Vagina (tissue), 2 donors: ENCODE data around the gene GPANK1. TPM values are rescaled to one million over a fixed set of nuclear protein-coding genes. Genes with fewer than 3 reads are reported as not detected.

ENCODE experiments used
- DNase-seq, 2 donors: peaks; one replicate each; pipeline ENCODE4 v3.0.0-alpha.2; 2017; ENCODE audit errors: extremely low spot score in 2 of 2
- H3K27ac ChIP-seq: fragments of 200-600 bp; sonication (generic); one replicate; pipeline ENCODE4 v1.5.1; 2019
- H3K27me3 ChIP-seq: fragments of 200-600 bp; sonication (generic); one replicate; pipeline ENCODE4 v1.5.1; 2019
- H3K36me3 ChIP-seq, 2 donors: fragments of 200-600 bp; sonication (generic); one replicate each; pipeline ENCODE4 v1.5.1; 2017 to 2019
- H3K4me1 ChIP-seq: fragments of 200-600 bp; sonication (generic); one replicate; pipeline ENCODE4 v1.5.1; 2019
- H3K4me3 ChIP-seq, 2 donors: fragments of 200-600 bp; sonication (generic); 1 replicate in 1 of 2; 2 replicates in 1 of 2; pipeline ENCODE4 v1.5.1; 2016 to 2019
- H3K9me3 ChIP-seq: fragments of 200-600 bp; sonication (generic); one replicate; pipeline ENCODE4 v1.5.1; 2019
- CTCF ChIP-seq, 3 experiments: fragments of 450-650 bp in 2 of 3; fragments of 200-600 bp in 1 of 3; sonication (generic) in 1 of 3; IDR thresholded peaks; one replicate each; pipeline ENCODE4 v1.5.1; 2017 to 2019; ENCODE audit warnings: antibody characterized with exemption in 3 of 3, mild to moderate bottlenecking in 2 of 3, moderate library complexity in 2 of 3
- POLR2A ChIP-seq, 2 donors: fragments of 450-650 bp; IDR thresholded peaks; one replicate each; pipeline ENCODE4 v1.6.1; 2017; ENCODE audit warnings: antibody characterized with exemption in 2 of 2, mild to moderate bottlenecking in 2 of 2, moderate library complexity in 2 of 2
- POLR2AphosphoS5 ChIP-seq, 2 donors: sonication (generic); formaldehyde crosslinking; IDR thresholded peaks; one replicate each; pipeline ENCODE4 v1.9.0; 2017; ENCODE audit warnings: antibody characterized with exemption in 2 of 2, mild to moderate bottlenecking in 2 of 2, low read depth in 1 of 2; ENCODE audit not compliant: insufficient read depth in 1 of 2
- intact Hi-C: fragments of 100-400 bp; cut with DNase I; formaldehyde crosslinking; loops from one replicate; pipeline ENCODE4 v1.15.1; 2023
- total RNA-seq: library from RNA; depleted of rRNA; stranded (reverse); fragments of >200 nt; gene quantifications from one replicate; pipeline ENCODE4 v1.2.3, GENCODE V29; 2016

Gene GPANK1
- total RNA-seq, 1 donor from 2014 or later = 16.9 TPM

- no peaks in the 10 kb centered on the region for H3K9me3 ChIP-seq
- H3K4me1 ChIP-seq = peaks cover 63% of the 10 kb centered on the region
- peak within 1 kb of the TSS; percentile 91 for H3K27ac ChIP-seq
- no peaks in the 10 kb centered on the region for H3K27me3 ChIP-seq
- TF ChIP-seq CTCF (IDR thresholded peaks at IDR 0.05) (no peak), POLR2AphosphoS5 (IDR thresholded peaks at IDR 0.05; ENCODE audit: insufficient read depth in 1 of 2, low read depth in 1 of 2) (peak; percentile 10 to 89), POLR2A (IDR thresholded peaks at IDR 0.05) (peak in 1 of 2 donors; percentile 77)
- intact Hi-C loops = no loop called here
- DNase-seq = no peak
- peaks cover 0 to 8% of the 10 kb centered on the region in 2 donors for H3K36me3 ChIP-seq
- H3K4me3 ChIP-seq = peak within 1 kb of the TSS; percentile 60 to 87
Measured at GRCh38 chr6:31660381-31661261, 4.2 kb downstream of the GPANK1 start, which contains the start of gene C6orf47. TSS of gene C6orf47 (minus strand) at chr6:31660778. CDS start at chr6:31659947, 831 bp downstream.

DNA sequence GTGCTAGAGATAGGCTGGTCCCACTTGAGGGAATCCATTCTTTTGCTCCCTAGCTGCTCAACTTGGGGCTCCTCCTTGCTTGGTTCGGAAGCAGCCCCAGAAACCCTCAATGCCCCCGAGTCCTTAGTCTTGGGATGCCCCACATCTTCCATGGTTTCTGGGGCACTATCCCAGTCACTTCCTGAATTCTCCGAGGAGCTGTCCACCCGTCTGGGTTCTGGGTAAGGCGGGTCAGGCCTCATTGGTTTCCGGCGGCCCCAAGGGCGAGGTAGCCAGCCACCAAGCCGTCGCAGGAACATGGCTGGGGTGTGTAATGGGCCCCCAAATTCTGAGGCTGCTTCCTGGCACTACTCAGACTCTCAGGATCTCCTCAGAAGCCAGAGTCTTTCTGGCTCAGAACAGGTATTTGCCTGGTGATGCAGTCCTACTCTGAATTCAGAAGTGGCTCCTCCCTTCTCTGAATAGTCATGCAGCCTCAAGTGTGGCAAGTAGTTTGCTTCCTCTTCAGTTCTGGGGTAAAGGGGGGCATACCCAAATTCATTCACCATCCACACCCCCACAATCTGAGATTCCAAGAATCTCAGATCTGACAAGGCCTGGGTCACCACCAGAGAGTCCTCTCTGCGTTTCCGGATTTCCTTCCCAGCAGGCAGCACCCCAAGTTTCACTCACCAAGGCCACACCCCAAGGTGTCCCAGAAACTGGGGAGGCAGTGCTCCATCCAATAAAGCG is 5.0 kb downstream of the GPANK1 start:
- no peak for DNase-seq
- intact Hi-C loops = no loop called here
- Histone ChIP-seq H3K27me3 (no peaks in the 10 kb centered on the region), H3K4me3 (peak overlapping the region; percentile 60 to 87), H3K9me3 (no peaks in the 10 kb centered on the region), H3K36me3 (peaks cover 0 to 8% of the 10 kb centered on the region in 2 donors), H3K27ac (peak overlapping the region; percentile 91), H3K4me1 (peaks cover 63% of the 10 kb centered on the region)
- no peak for TF ChIP-seq POLR2A (IDR thresholded peaks at IDR 0.05)
- TF ChIP-seq POLR2AphosphoS5 (IDR thresholded peaks at IDR 0.05; ENCODE audit: insufficient read depth in 1 of 2, low read depth in 1 of 2) = peak in 1 of 2 donors; percentile 24

GRCh38 chr6:31658983-31659648 is 5.7 kb downstream of the GPANK1 start:
- no peaks in the 10 kb centered on the region for H3K27me3 ChIP-seq
- peak overlapping the region; percentile 91 for H3K27ac ChIP-seq

GRCh38 chr6:31658158-31658688 is 6.6 kb downstream of the GPANK1 start:
- no peaks in the 10 kb centered on the region for H3K9me3 ChIP-seq
- peaks cover 0 to 8% of the 10 kb centered on the region in 2 donors for H3K36me3 ChIP-seq
- intact Hi-C loops = no loop called here
- no peak overlapping the region for H3K4me3 ChIP-seq
- H3K27me3 ChIP-seq = no peaks in the 10 kb centered on the region
- no peak overlapping the region for H3K27ac ChIP-seq
- no peak for DNase-seq
- peaks cover 58% of the 10 kb centered on the region for H3K4me1 ChIP-seq
- TF ChIP-seq CTCF (IDR thresholded peaks at IDR 0.05) (no peak), POLR2A (IDR thresholded peaks at IDR 0.05) (no peak), POLR2AphosphoS5 (IDR thresholded peaks at IDR 0.05; ENCODE audit: insufficient read depth in 1 of 2, low read depth in 1 of 2) (no peak)

More at GRCh38 chr6:31658983-31659648, 5.7 kb downstream of the GPANK1 start:
- Histone ChIP-seq H3K4me3 (peak overlapping the region; percentile 60 to 87), H3K4me1 (peaks cover 59% of the 10 kb centered on the region), H3K36me3 (peaks cover 0 to 8% of the 10 kb centered on the region in 2 donors), H3K9me3 (no peaks in the 10 kb centered on the region)
- no peak for DNase-seq
- intact Hi-C loops = no loop called here
- TF ChIP-seq CTCF (IDR thresholded peaks at IDR 0.05) (no peak), POLR2AphosphoS5 (IDR thresholded peaks at IDR 0.05; ENCODE audit: insufficient read depth in 1 of 2, low read depth in 1 of 2) (no peak), POLR2A (IDR thresholded peaks at IDR 0.05) (no peak)
